Central memory CD8-positive, alpha-beta T cell (primary cell): ENCODE data around the gene MAT1A.
"Not testable (repeated sequence)": the region's sequence is repeated elsewhere in the genome, so short reads cannot be mapped to it uniquely, and the experiment has no call there.

Experiments
- ATAC-seq: fragments of 150-1000 bp; cut with Tn5 transposase; replicated peaks from 2 replicates; pipeline ENCODE4 v1.10.0; 2022; ENCODE audit warnings: mild to moderate bottlenecking, moderate FRiP score, moderate number of reproducible peaks; ENCODE audit not compliant: poor library complexity, severe bottlenecking; ENCODE audit errors: extremely low read depth
- DNase-seq, 2 donors: peaks; one replicate each; pipeline ENCODE4 v3.0.0; 2021; ENCODE audit warnings: low spot score in 2 of 2
- H3K27ac Mint-ChIP-seq: one replicate; pipeline ENCODE4 v1.8.0; 2022; ENCODE audit warnings: low read depth, mild to moderate bottlenecking, moderate library complexity, mixed read lengths
- H3K27me3 Mint-ChIP-seq: one replicate; pipeline ENCODE4 v1.8.0; 2022; ENCODE audit warnings: mixed read lengths
- H3K36me3 Mint-ChIP-seq: one replicate; pipeline ENCODE4 v1.8.0; 2022; ENCODE audit warnings: mild to moderate bottlenecking, moderate library complexity, mixed read lengths; ENCODE audit not compliant: insufficient read depth
- H3K4me1 Mint-ChIP-seq: one replicate; pipeline ENCODE4 v1.8.0; 2022; ENCODE audit warnings: mixed read lengths
- H3K4me3 Mint-ChIP-seq: one replicate; pipeline ENCODE4 v1.8.0; 2022; ENCODE audit warnings: mild to moderate bottlenecking, moderate library complexity, mixed read lengths
- H3K9me3 Mint-ChIP-seq: one replicate; pipeline ENCODE4 v1.8.0; 2022; ENCODE audit warnings: mixed read lengths

MAT1A gene

GRCh38 chr10:80223031-80223419 lies 66.4 kb downstream of the MAT1A start:
- not testable (repeated sequence) for H3K9me3 Mint-ChIP-seq, H3K36me3 Mint-ChIP-seq, H3K4me1 Mint-ChIP-seq, DNase-seq, ATAC-seq, H3K27ac Mint-ChIP-seq, H3K4me3 Mint-ChIP-seq
- peaks cover 21% of the 10 kb centered on the region for H3K27me3 Mint-ChIP-seq
